ENCODE results near the gene TTC21A.

DNA sequence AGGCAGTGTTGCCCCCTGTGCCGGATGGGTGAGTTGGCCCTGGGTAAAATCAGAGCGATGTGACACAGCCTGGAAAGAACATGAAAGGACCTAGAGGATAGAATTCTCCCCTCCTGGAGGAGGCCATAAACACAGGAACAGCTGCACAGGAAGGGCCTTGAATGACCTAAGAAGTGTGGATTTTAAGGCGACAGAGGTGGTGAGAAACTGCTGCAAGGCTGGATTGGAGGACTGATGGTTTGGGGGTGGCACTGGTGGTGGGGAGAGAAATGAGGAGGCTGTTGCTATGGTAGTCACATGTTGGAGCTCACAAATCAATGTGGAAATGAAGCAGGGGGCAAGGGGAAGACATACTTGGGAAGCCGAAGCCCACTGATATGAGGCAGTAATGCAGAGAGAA lies 71.1 kb downstream of the TTC21A start:
- TF ChIP-seq POLR2A (IDR thresholded peaks at IDR 0.05): no peak
- TF ChIP-seq, protein P1, sequence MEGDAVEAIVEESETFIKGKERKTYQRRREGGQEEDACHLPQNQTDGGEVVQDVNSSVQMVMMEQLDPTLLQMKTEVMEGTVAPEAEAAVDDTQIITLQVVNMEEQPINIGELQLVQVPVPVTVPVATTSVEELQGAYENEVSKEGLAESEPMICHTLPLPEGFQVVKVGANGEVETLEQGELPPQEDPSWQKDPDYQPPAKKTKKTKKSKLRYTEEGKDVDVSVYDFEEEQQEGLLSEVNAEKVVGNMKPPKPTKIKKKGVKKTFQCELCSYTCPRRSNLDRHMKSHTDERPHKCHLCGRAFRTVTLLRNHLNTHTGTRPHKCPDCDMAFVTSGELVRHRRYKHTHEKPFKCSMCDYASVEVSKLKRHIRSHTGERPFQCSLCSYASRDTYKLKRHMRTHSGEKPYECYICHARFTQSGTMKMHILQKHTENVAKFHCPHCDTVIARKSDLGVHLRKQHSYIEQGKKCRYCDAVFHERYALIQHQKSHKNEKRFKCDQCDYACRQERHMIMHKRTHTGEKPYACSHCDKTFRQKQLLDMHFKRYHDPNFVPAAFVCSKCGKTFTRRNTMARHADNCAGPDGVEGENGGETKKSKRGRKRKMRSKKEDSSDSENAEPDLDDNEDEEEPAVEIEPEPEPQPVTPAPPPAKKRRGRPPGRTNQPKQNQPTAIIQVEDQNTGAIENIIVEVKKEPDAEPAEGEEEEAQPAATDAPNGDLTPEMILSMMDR (IDR thresholded peaks at IDR 0.05): no peak
- peak; percentile 26 to 74 for TF ChIP-seq POLR2AphosphoS5 (IDR thresholded peaks at IDR 0.05)
